K562 (cell line): ENCODE results near the gene SYNGR1. TPM values are rescaled to one million over a fixed set of nuclear protein-coding genes. Genes with fewer than 3 reads are reported as not detected.

ENCODE experiments used
- FUS ChIP-seq: fragments of 200-400 bp; formaldehyde crosslinking; optimal IDR thresholded peaks from 2 replicates; pipeline ENCODE3; 2017; ENCODE audit warnings: low read depth, low read length
- HNRNPL ChIP-seq: fragments of 200-400 bp; formaldehyde crosslinking; IDR thresholded peaks from 2 replicates; pipeline ENCODE4 v1.6.1; 2017; ENCODE audit warnings: low read depth, mild to moderate bottlenecking, low read length
- NCOA6 ChIP-seq: fragments of 450-650 bp; IDR thresholded peaks from 2 replicates; pipeline ENCODE4 v1.6.1; 2017; ENCODE audit warnings: mild to moderate bottlenecking
- REST ChIP-seq, 2 experiments: fragments of 450-650 bp; formaldehyde crosslinking in 1 of 2; IDR thresholded peaks; 2 replicates each; pipeline versions ENCODE4 v1.4.0 to v1.6.1; 2014 to 2020; ENCODE audit warnings: mild to moderate bottlenecking in 2 of 2, borderline replicate concordance in 1 of 2, low read depth in 1 of 2
- polyA plus RNA-seq, 8 experiments: library from polyadenylated mRNA; depleted of rRNA in 4 of 8; stranded (reverse) in 5 of 8; unstranded in 3 of 8; fragments of >200 nt; fragmentation: Nextera tagmentation in 2 of 8; fragmentation: Illumina TruSeq in 1 of 8; extraction: Ambion mirVana in 2 of 8; extraction: Trizol in 1 of 8; gene quantifications; 2 replicates each; pipeline versions ENCODE4 v1.2.1 to v1.2.3, GENCODE V29; 2011 to 2014; ENCODE audit warnings: inconsistent platforms in 1 of 8, missing spikeins in 1 of 8
- total RNA-seq, 7 experiments: library from RNA; depleted of rRNA in 6 of 7; stranded (reverse); fragments of >200 nt in 6 of 7; fragmentation: Illumina TruSeq in 2 of 7; extraction: Trizol in 2 of 7; gene quantifications; 2 replicates each; pipeline versions ENCODE4 v1.2.1 to v1.2.3, GENCODE V29; 2011 to 2021; ENCODE audit warnings: low replicate concordance in 1 of 7

SYNGR1 gene
- total and polyA plus RNA-seq, 9 of the 15 experiments (the other 6 are each of a cell fraction or from before 2014, with no cell fraction given) = 1.8 to 15.9 (median 5.5) TPM

- TF ChIP-seq HNRNPL = no peak
- peak; percentile 75 for TF ChIP-seq REST (IDR thresholded peaks at IDR 0.05; ENCODE audit: borderline replicate concordance)
- no peak for TF ChIP-seq REST (CRISPR knock-in tag; IDR thresholded peaks at IDR 0.05; ENCODE audit: low read depth)
- TF ChIP-seq NCOA6 = no peak
- no peak for TF ChIP-seq FUS
Observed at GRCh38 chr22:39306456-39307361, 43.1 kb upstream of the SYNGR1 start (continued).
